WTC11 (cell line): ENCODE results near the gene RNF121. TPM values are rescaled to one million over a fixed set of nuclear protein-coding genes. Genes with fewer than 3 reads are reported as not detected.

Source experiments
- ATAC-seq: fragments of 200-7000 bp; cut with Tn5 transposase; 2 replicates; pipeline ENCODE4 v1.10.0; 2021; ENCODE audit warnings: mild to moderate bottlenecking, moderate library complexity
- CTCF ChIA-PET: fragments of 300-600 bp; sonication (Branson Sonifier 250); formaldehyde crosslinking; loops from one replicate; lab custom pipeline; 2021; ENCODE audit warnings: antibody characterized with exemption; lab: Charles Lee
- POLR2A ChIA-PET: fragments of 350-600 bp; sonication (Branson Sonifier 250); formaldehyde crosslinking; loops from one replicate; lab custom pipeline; 2021; ENCODE audit warnings: antibody characterized with exemption; lab: Charles Lee
- DNase-seq: peaks from one replicate; pipeline ENCODE4 v3.0.0; 2021; ENCODE audit warnings: low spot score
- H3K27ac Mint-ChIP-seq: 2 replicates; pipeline ENCODE4 v1.8.0; 2021; ENCODE audit warnings: mixed read lengths
- H3K27me3 Mint-ChIP-seq: 2 replicates; pipeline ENCODE4 v1.8.0; 2021; ENCODE audit warnings: low read depth, mild to moderate bottlenecking, moderate library complexity, mixed read lengths
- H3K36me3 Mint-ChIP-seq: 2 replicates; pipeline ENCODE4 v1.8.0; 2021; ENCODE audit warnings: mixed read lengths
- H3K4me1 Mint-ChIP-seq: 2 replicates; pipeline ENCODE4 v1.8.0; 2022; ENCODE audit warnings: mixed read lengths
- H3K4me3 Mint-ChIP-seq: 2 replicates; pipeline ENCODE4 v1.8.0; 2021; ENCODE audit warnings: mild to moderate bottlenecking, moderate library complexity, mixed read lengths
- H3K9me3 Mint-ChIP-seq: 2 replicates; pipeline ENCODE4 v1.8.0; 2021; ENCODE audit warnings: mixed read lengths
- ATF1 ChIP-seq: sonication (generic); formaldehyde crosslinking; IDR thresholded peaks from 2 replicates; pipeline ENCODE4 v1.8.1; 2023; ENCODE audit warnings: mild to moderate bottlenecking, moderate library complexity, missing genetic modification reagents
- CREM ChIP-seq: sonication (generic); formaldehyde crosslinking; IDR thresholded peaks from 2 replicates; pipeline ENCODE4 v1.8.1; 2022; ENCODE audit warnings: mild to moderate bottlenecking, missing genetic modification reagents, moderate library complexity
- EMX1 ChIP-seq: fragments of 250-450 bp; sonication (Bioruptor Pico); IDR thresholded peaks from 2 replicates; pipeline ENCODE4 v1.8.0; 2021; ENCODE audit warnings: mild to moderate bottlenecking
- FOXJ3 ChIP-seq: sonication (generic); formaldehyde crosslinking; IDR thresholded peaks from 2 replicates; pipeline ENCODE4 v1.9.0; 2021; ENCODE audit warnings: missing genetic modification reagents, mild to moderate bottlenecking, borderline replicate concordance
- FOXK1 ChIP-seq: sonication (generic); formaldehyde crosslinking; IDR thresholded peaks from 2 replicates; pipeline ENCODE4 v1.8.0; 2022; ENCODE audit warnings: mild to moderate bottlenecking, moderate library complexity, missing genetic modification reagents
- GABPB1 ChIP-seq: sonication (generic); formaldehyde crosslinking; IDR thresholded peaks from 2 replicates; pipeline ENCODE4 v1.8.1; 2023; ENCODE audit warnings: mild to moderate bottlenecking, missing genetic modification reagents
- HMGA2 ChIP-seq: fragments of 250-450 bp; sonication (Bioruptor Pico); IDR thresholded peaks from 2 replicates; pipeline ENCODE4 v1.4.0; 2021; ENCODE audit warnings: mild to moderate bottlenecking, moderate library complexity
- KAT7 ChIP-seq: sonication (generic); formaldehyde crosslinking; IDR thresholded peaks from 2 replicates; pipeline ENCODE4 v1.8.1; 2023; ENCODE audit warnings: missing genetic modification reagents, mild to moderate bottlenecking, borderline replicate concordance
- MYBL2 ChIP-seq: sonication (generic); formaldehyde crosslinking; IDR thresholded peaks from 2 replicates; pipeline ENCODE4 v1.8.1; 2023; ENCODE audit warnings: mild to moderate bottlenecking, moderate library complexity, missing genetic modification reagents
- PRRX2 ChIP-seq: fragments of 250-450 bp; sonication (Bioruptor Pico); IDR thresholded peaks from 2 replicates; pipeline ENCODE4 v1.8.0; 2021; ENCODE audit warnings: mild to moderate bottlenecking
- RORB ChIP-seq: fragments of 250-450 bp; sonication (Bioruptor Pico); IDR thresholded peaks from 2 replicates; pipeline ENCODE4 v1.9.0; 2021; ENCODE audit warnings: mild to moderate bottlenecking
- SMAD4 ChIP-seq: sonication (generic); formaldehyde crosslinking; IDR thresholded peaks from 2 replicates; pipeline ENCODE4 v1.8.0; 2022; ENCODE audit warnings: mild to moderate bottlenecking, missing genetic modification reagents
- TEAD1 ChIP-seq: sonication (generic); formaldehyde crosslinking; IDR thresholded peaks from 2 replicates; pipeline ENCODE4 v1.8.0; 2022; ENCODE audit warnings: mild to moderate bottlenecking, missing genetic modification reagents
- ZNF138 ChIP-seq: sonication (generic); formaldehyde crosslinking; conservative IDR thresholded peaks from 2 replicates; pipeline ENCODE4 v1.8.1; 2022; ENCODE audit warnings: mild to moderate bottlenecking, moderate library complexity, missing genetic modification reagents
- ZNF219 ChIP-seq: sonication (generic); formaldehyde crosslinking; IDR thresholded peaks from 2 replicates; pipeline ENCODE4 v1.8.0; 2023; ENCODE audit warnings: missing genetic modification reagents, mild to moderate bottlenecking, borderline replicate concordance
- ZNF263 ChIP-seq: sonication (generic); formaldehyde crosslinking; IDR thresholded peaks from 2 replicates; pipeline ENCODE4 v1.8.1; 2022; ENCODE audit warnings: low read depth, mild to moderate bottlenecking, moderate library complexity, missing genetic modification reagents
- total RNA-seq: library from RNA; stranded (reverse); gene quantifications from 3 replicates; pipeline ENCODE4 v1.2.3, GENCODE V29; 2021
- TF ChIP-seq, protein P1 (sequence below): fragments of 200-600 bp; IDR thresholded peaks from 2 replicates; pipeline ENCODE4 v1.8.0; 2022; ENCODE audit warnings: antibody characterized with exemption
- TF ChIP-seq, protein P2 (sequence below): sonication (generic); formaldehyde crosslinking; IDR thresholded peaks from 2 replicates; pipeline ENCODE4 v1.8.0; 2022; ENCODE audit warnings: missing genetic modification reagents
- TF ChIP-seq, protein P3 (sequence below): fragments of 250-450 bp; sonication (Bioruptor Pico); conservative IDR thresholded peaks from 2 replicates; pipeline ENCODE4 v1.9.0; 2021; ENCODE audit warnings: mild to moderate bottlenecking
- TF ChIP-seq, protein P4 (sequence below): sonication (generic); formaldehyde crosslinking; IDR thresholded peaks from 2 replicates; pipeline ENCODE4 v1.8.0; 2023; ENCODE audit warnings: missing genetic modification reagents
- TF ChIP-seq, protein P5 (sequence below): sonication (generic); formaldehyde crosslinking; IDR thresholded peaks from 2 replicates; pipeline ENCODE4 v1.8.0; 2022; ENCODE audit warnings: mild to moderate bottlenecking, missing genetic modification reagents
- TF ChIP-seq, protein P6 (sequence below): sonication (generic); formaldehyde crosslinking; IDR thresholded peaks from 2 replicates; pipeline ENCODE4 v1.8.1; 2023; ENCODE audit warnings: mild to moderate bottlenecking, missing genetic modification reagents, moderate library complexity

Gene RNF121
- total RNA-seq, 1 experiment from 2014 or later, result 40.2 TPM

DNA sequence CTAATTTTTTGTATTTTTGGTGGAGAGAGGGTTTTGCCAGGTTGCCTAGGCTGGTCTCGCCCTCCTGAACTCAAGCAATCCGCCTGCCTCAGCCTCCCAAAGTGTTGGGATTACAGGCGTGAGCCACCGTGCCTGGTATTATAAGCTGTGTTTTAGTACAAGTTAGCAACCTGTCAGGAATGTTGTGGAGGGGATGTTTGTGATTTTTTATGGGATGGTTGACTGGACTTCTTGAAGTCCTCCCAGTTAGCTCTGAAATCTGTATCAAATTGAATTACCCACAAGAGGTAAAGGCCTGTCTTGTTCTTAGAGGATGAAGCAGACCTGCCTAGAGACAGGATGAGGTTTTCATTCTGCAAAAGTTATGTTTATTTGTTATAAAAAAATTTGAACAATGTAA is 35.8 kb downstream of the RNF121 start:
- Mint-ChIP-seq H3K4me3 (no peak overlapping the region), H3K9me3 (no peaks in the 10 kb centered on the region), H3K27me3 (no peaks in the 10 kb centered on the region), H3K27ac (no peak overlapping the region), H3K36me3 (peaks cover 35% of the 10 kb centered on the region), H3K4me1 (no peaks in the 10 kb centered on the region)
- no peak for ATAC-seq
- CTCF ChIA-PET, result interaction anchor here (1.0 to 1.2 kb wide), 2 partner anchors 12 to 61 kb away, joined by 3 read pairs; no protein-coding TSS in a partner anchor
- no peak for DNase-seq
- TF ChIP-seq FOXJ3 (CRISPR knock-in tag) (no peak), KAT7 (CRISPR knock-in tag) (no peak), MYBL2 (no peak), ZNF219 (CRISPR knock-in tag) (no peak), ATF1 (no peak), EMX1 (CRISPR knock-in tag) (no peak), RORB (no peak), GABPB1 (no peak), SMAD4 (CRISPR knock-in tag) (no peak), FOXK1 (CRISPR knock-in tag) (no peak), ZNF138 (no peak), PRRX2 (CRISPR knock-in tag) (no peak), ZNF263 (no peak)
- TF ChIP-seq, protein P1, sequence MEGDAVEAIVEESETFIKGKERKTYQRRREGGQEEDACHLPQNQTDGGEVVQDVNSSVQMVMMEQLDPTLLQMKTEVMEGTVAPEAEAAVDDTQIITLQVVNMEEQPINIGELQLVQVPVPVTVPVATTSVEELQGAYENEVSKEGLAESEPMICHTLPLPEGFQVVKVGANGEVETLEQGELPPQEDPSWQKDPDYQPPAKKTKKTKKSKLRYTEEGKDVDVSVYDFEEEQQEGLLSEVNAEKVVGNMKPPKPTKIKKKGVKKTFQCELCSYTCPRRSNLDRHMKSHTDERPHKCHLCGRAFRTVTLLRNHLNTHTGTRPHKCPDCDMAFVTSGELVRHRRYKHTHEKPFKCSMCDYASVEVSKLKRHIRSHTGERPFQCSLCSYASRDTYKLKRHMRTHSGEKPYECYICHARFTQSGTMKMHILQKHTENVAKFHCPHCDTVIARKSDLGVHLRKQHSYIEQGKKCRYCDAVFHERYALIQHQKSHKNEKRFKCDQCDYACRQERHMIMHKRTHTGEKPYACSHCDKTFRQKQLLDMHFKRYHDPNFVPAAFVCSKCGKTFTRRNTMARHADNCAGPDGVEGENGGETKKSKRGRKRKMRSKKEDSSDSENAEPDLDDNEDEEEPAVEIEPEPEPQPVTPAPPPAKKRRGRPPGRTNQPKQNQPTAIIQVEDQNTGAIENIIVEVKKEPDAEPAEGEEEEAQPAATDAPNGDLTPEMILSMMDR, result no peak
- TF ChIP-seq, protein P2, sequence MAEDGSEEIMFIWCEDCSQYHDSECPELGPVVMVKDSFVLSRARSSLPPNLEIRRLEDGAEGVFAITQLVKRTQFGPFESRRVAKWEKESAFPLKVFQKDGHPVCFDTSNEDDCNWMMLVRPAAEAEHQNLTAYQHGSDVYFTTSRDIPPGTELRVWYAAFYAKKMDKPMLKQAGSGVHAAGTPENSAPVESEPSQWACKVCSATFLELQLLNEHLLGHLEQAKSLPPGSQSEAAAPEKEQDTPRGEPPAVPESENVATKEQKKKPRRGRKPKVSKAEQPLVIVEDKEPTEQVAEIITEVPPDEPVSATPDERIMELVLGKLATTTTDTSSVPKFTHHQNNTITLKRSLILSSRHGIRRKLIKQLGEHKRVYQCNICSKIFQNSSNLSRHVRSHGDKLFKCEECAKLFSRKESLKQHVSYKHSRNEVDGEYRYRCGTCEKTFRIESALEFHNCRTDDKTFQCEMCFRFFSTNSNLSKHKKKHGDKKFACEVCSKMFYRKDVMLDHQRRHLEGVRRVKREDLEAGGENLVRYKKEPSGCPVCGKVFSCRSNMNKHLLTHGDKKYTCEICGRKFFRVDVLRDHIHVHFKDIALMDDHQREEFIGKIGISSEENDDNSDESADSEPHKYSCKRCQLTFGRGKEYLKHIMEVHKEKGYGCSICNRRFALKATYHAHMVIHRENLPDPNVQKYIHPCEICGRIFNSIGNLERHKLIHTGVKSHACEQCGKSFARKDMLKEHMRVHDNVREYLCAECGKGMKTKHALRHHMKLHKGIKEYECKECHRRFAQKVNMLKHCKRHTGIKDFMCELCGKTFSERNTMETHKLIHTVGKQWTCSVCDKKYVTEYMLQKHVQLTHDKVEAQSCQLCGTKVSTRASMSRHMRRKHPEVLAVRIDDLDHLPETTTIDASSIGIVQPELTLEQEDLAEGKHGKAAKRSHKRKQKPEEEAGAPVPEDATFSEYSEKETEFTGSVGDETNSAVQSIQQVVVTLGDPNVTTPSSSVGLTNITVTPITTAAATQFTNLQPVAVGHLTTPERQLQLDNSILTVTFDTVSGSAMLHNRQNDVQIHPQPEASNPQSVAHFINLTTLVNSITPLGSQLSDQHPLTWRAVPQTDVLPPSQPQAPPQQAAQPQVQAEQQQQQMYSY (CRISPR knock-in tag), result no peak
- TF ChIP-seq, protein P3, sequence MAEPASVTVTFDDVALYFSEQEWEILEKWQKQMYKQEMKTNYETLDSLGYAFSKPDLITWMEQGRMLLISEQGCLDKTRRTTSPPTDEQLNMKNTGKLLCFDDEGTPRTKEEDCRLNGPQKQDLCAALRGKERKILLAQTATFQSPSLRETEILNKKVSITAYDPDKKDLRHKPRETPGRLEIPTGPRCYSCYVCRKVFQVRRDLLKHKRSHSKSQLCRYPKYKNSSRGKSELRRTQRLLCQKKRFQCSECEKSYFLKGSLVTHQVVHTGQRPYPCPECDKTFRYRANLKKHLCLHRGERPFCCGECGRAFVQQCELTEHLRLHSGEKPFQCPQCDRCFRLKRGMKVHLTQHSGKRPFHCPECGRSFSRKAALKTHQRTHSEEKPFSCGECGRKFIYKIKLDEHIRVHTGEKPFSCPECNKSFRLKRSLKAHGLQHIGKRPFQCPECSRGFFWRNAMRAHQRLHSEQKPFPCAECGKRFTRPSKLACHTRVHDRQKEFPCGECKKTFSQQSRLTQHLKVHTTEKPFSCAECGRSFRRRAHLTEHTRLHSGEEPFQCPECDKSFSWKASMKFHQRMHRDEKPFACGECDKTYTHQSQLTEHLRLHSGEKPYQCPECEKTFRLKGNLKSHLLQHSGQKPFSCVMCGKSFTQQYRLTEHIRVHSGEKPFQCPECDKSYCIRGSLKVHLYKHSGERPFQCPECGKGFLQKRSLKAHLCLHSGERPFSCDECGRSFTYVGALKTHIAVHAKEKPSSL (CRISPR knock-in tag), result no peak
- TF ChIP-seq, protein P4, sequence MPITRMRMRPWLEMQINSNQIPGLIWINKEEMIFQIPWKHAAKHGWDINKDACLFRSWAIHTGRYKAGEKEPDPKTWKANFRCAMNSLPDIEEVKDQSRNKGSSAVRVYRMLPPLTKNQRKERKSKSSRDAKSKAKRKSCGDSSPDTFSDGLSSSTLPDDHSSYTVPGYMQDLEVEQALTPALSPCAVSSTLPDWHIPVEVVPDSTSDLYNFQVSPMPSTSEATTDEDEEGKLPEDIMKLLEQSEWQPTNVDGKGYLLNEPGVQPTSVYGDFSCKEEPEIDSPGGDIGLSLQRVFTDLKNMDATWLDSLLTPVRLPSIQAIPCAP (CRISPR knock-in tag), result no peak
- TF ChIP-seq, protein P5, sequence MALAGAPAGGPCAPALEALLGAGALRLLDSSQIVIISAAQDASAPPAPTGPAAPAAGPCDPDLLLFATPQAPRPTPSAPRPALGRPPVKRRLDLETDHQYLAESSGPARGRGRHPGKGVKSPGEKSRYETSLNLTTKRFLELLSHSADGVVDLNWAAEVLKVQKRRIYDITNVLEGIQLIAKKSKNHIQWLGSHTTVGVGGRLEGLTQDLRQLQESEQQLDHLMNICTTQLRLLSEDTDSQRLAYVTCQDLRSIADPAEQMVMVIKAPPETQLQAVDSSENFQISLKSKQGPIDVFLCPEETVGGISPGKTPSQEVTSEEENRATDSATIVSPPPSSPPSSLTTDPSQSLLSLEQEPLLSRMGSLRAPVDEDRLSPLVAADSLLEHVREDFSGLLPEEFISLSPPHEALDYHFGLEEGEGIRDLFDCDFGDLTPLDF (CRISPR knock-in tag), result no peak
- POLR2A ChIA-PET, result no interaction called here

DNA sequence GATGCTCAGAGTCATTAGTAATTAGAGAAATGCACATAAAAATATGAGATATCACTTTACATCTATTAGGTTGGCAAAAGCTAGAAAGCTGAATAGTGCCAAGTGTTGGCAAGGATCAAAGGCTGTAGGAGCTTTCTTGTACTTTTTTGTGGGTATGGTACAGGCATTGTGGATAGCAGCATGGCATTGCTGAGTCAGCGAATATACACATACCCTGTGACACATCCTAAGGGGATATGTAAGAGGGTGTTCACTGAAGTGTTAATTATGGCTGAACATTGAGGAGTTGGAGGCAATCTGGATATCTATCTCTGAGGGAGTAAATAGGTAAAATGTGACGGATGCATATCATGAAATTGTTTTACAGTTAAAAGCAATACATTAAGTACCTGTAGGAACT is 42.8 kb downstream of the RNF121 start:
- DNase-seq (no peak), ATAC-seq (no peak)
- Mint-ChIP-seq H3K36me3 (peaks cover 8% of the 10 kb centered on the region), H3K4me3 (no peak overlapping the region), H3K4me1 (no peaks in the 10 kb centered on the region), H3K9me3 (no peaks in the 10 kb centered on the region), H3K27ac (no peak overlapping the region), H3K27me3 (no peaks in the 10 kb centered on the region)
- ChIA-PET POLR2A (no interaction called here), CTCF (no interaction called here)
- TF ChIP-seq HMGA2, result no peak
- no peak for TF ChIP-seq TEAD1 (CRISPR knock-in tag)
- TF ChIP-seq, protein P6, sequence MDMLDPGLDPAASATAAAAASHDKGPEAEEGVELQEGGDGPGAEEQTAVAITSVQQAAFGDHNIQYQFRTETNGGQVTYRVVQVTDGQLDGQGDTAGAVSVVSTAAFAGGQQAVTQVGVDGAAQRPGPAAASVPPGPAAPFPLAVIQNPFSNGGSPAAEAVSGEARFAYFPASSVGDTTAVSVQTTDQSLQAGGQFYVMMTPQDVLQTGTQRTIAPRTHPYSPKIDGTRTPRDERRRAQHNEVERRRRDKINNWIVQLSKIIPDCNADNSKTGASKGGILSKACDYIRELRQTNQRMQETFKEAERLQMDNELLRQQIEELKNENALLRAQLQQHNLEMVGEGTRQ (CRISPR knock-in tag), result no peak
- TF ChIP-seq CREM, result no peak
- no peak for TF ChIP-seq FOXK1 (CRISPR knock-in tag)
- TF ChIP-seq MYBL2, result no peak
